Body of pancreas (tissue), 4 donors: ENCODE measurements around the gene WWTR1. TPM values are rescaled to one million over a fixed set of nuclear protein-coding genes. Genes with fewer than 3 reads are reported as not detected.

Experiments
- ATAC-seq: fragments of 150-250 bp; one replicate; pipeline ENCODE4 v1.9.1; 2016
- DNase-seq, 4 donors: peaks; one replicate each; pipeline ENCODE4 v3.0.0-alpha.2; 2019
- H3K27ac ChIP-seq, 4 donors: fragments of 200-600 bp; sonication (generic); 1 replicate in 3 of 4; 2 replicates in 1 of 4; pipeline versions ENCODE4 v1.5.1 to v1.6.1; 2016 to 2019; ENCODE audit warnings: mild to moderate bottlenecking in 1 of 4, mixed read lengths in 1 of 4, moderate library complexity in 1 of 4
- H3K27me3 ChIP-seq, 2 donors: fragments of 200-600 bp; sonication (generic); one replicate each; pipeline ENCODE4 v1.6.0; 2016; ENCODE audit warnings: mild to moderate bottlenecking in 1 of 2
- H3K36me3 ChIP-seq, 2 donors: fragments of 200-600 bp; sonication (generic); replicated peaks in 1 of 2; 2 replicates each; pipeline ENCODE4 v1.5.1; 2016; ENCODE audit warnings: low read depth in 2 of 2; ENCODE audit not compliant: insufficient read depth in 1 of 2
- H3K4me1 ChIP-seq: fragments of 200-600 bp; sonication (generic); one replicate; pipeline ENCODE4 v1.6.0; 2016
- H3K4me3 ChIP-seq, 2 donors: fragments of 200-600 bp; sonication (generic); 1 replicate in 1 of 2; 2 replicates in 1 of 2; pipeline ENCODE4 v1.5.1; 2016 to 2019
- H3K9me3 ChIP-seq, 3 donors: fragments of 200-600 bp; sonication (generic); 1 replicate in 2 of 3; 2 replicates in 1 of 3; pipeline ENCODE4 v1.5.1; 2016
- POLR2A ChIP-seq, 3 donors: fragments of 450-650 bp; IDR thresholded peaks; one replicate each; pipeline ENCODE4 v1.6.1; 2016; ENCODE audit warnings: antibody characterized with exemption in 3 of 3, mild to moderate bottlenecking in 2 of 3
- WGBS, 2 donors: methylation state at CpG; one replicate each; pipeline ENCODE4 v1.1.5; 2017; 5-methylcytosine and 5-hydroxymethylcytosine counted together
- intact Hi-C: fragments of 100-400 bp; cut with DNase I; formaldehyde crosslinking; loops from one replicate; pipeline ENCODE4 v1.15.1; 2023
- total RNA-seq, 2 donors: library from RNA; depleted of rRNA; stranded (reverse); fragments of >200 nt; gene quantifications; one replicate each; pipeline ENCODE4 v1.1.0, GENCODE V29; 2016
- TF ChIP-seq, protein P1 (sequence below), 7 experiments: fragments of 450-650 bp in 4 of 7; fragments of 200-600 bp in 3 of 7; sonication (generic) in 3 of 7; IDR thresholded peaks; one replicate each; pipeline ENCODE4 v1.5.1; 2016 to 2019; ENCODE audit warnings: antibody characterized with exemption in 7 of 7

The WWTR1 gene
- total RNA-seq, 2 donors from 2014 or later = 46.2 to 64.3 TPM

DNA sequence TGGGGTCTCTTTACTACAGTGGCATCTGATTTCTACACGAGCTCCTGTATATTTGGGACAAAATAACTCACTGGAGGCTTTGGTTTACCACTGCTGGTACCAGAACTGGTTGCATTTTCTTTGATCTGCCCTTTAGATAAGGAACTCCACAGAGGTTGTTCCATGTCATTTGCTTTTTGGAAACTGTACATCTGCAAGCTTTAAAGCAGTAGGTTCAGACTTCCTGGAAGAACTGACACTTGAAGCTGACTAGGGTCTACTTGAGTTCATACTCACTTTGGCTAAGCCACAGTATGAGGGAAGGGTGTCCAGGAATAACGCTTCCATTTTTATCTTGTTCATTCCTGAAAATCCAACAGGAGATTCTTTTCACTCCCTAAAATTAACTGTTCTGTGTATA lies 86.4 kb downstream of the WWTR1 start:
- Histone ChIP-seq H3K27me3 (no peaks in the 10 kb centered on the region), H3K4me1 (peaks cover 13% of the 10 kb centered on the region), H3K36me3 (no peaks in the 10 kb centered on the region), H3K27ac (no peak overlapping the region), H3K4me3 (no peak overlapping the region), H3K9me3 (no peaks in the 10 kb centered on the region)
- intact Hi-C loops = no loop called here
- no peak for ATAC-seq
- WGBS, 2 donors = 74 to 77% methylated on average over 2 of the region's 2 CpGs
- no peak for DNase-seq
- TF ChIP-seq POLR2A (IDR thresholded peaks at IDR 0.05) = no peak
- TF ChIP-seq, protein P1, sequence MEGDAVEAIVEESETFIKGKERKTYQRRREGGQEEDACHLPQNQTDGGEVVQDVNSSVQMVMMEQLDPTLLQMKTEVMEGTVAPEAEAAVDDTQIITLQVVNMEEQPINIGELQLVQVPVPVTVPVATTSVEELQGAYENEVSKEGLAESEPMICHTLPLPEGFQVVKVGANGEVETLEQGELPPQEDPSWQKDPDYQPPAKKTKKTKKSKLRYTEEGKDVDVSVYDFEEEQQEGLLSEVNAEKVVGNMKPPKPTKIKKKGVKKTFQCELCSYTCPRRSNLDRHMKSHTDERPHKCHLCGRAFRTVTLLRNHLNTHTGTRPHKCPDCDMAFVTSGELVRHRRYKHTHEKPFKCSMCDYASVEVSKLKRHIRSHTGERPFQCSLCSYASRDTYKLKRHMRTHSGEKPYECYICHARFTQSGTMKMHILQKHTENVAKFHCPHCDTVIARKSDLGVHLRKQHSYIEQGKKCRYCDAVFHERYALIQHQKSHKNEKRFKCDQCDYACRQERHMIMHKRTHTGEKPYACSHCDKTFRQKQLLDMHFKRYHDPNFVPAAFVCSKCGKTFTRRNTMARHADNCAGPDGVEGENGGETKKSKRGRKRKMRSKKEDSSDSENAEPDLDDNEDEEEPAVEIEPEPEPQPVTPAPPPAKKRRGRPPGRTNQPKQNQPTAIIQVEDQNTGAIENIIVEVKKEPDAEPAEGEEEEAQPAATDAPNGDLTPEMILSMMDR (IDR thresholded peaks at IDR 0.05) = no peak

DNA sequence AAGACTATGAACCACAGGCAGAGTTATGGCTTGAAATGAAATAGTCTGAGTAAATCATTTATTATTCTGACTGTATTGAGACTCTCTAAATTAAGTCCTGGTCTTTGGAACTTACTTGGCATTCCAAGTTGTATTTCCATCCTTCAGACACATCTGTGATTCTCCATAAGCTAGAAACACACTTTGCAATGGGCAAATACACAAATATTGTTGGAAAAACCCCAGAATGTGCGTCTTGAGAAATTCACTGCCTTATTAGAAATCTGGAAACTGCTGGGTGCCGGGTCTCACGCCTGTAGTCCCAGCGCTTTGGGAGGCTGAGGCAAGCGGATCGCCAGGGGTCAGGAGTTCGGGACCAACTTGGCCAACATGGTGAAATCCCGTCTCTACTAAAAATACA lies 87.8 kb downstream of the WWTR1 start:
- WGBS, 2 donors = 85 to 94% methylated on average over 8 of the region's 8 CpGs
- H3K36me3 ChIP-seq = no peaks in the 10 kb centered on the region
- intact Hi-C loops = no loop called here
- no peaks in the 10 kb centered on the region for H3K9me3 ChIP-seq
- no peak overlapping the region for H3K4me3 ChIP-seq
- TF ChIP-seq, protein P1 (IDR thresholded peaks at IDR 0.05) = no peak
- no peak for TF ChIP-seq POLR2A (IDR thresholded peaks at IDR 0.05)
- DNase-seq (no peak), ATAC-seq (no peak)
- H3K27me3 ChIP-seq = no peaks in the 10 kb centered on the region
- no peak overlapping the region for H3K27ac ChIP-seq
- peaks cover 2% of the 10 kb centered on the region for H3K4me1 ChIP-seq

DNA sequence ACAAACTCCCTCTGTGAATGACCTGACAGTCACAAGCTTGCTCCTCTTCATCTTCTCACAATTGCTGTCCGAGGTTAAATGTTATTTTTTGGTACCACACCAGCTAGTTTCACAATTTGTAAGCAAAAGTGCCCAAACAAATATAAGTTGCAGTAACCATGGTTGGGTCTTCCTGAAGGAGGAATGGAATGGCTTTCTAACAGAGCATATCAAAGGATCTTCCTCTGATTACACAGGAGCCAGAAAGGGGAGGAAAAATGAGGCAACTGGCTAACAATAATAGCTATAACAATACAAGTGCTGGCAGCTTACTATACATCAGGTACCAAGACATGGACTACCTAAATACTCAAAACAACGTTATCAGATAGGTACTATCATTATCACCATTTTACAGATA lies 90.4 kb downstream of the WWTR1 start:
- no peak for ATAC-seq
- TF ChIP-seq, protein P1 (IDR thresholded peaks at IDR 0.05) = no peak
- no peak for TF ChIP-seq POLR2A (IDR thresholded peaks at IDR 0.05)
- H3K27me3 ChIP-seq = no peaks in the 10 kb centered on the region
- no peak overlapping the region for H3K4me3 ChIP-seq
- intact Hi-C loops = no loop called here
- no peaks in the 10 kb centered on the region for H3K9me3 ChIP-seq
- H3K4me1 ChIP-seq = no peaks in the 10 kb centered on the region
- H3K27ac ChIP-seq = no peak overlapping the region
- DNase-seq = no peak
- 43 to 60% methylated on average over 2 of the region's 2 CpGs for WGBS, 2 donors
- no peaks in the 10 kb centered on the region for H3K36me3 ChIP-seq

GRCh38 chr3:149566292-149566975 lies 91.4 kb downstream of the WWTR1 start:
- ATAC-seq (no peak), DNase-seq (no peak)
- no peaks in the 10 kb centered on the region for H3K36me3 ChIP-seq
- H3K4me3 ChIP-seq = no peak overlapping the region
- no peaks in the 10 kb centered on the region for H3K9me3 ChIP-seq
- 76% methylated on average over 6 of the region's 6 CpGs for WGBS, 2 donors
- no peaks in the 10 kb centered on the region for H3K27me3 ChIP-seq
- H3K4me1 ChIP-seq = no peaks in the 10 kb centered on the region
- no peak for TF ChIP-seq POLR2A (IDR thresholded peaks at IDR 0.05)
- TF ChIP-seq, protein P1 (IDR thresholded peaks at IDR 0.05) = no peak
- H3K27ac ChIP-seq = peak overlapping the region in 1 of 4 donors; percentile 5
- intact Hi-C loops = no loop called here

DNA sequence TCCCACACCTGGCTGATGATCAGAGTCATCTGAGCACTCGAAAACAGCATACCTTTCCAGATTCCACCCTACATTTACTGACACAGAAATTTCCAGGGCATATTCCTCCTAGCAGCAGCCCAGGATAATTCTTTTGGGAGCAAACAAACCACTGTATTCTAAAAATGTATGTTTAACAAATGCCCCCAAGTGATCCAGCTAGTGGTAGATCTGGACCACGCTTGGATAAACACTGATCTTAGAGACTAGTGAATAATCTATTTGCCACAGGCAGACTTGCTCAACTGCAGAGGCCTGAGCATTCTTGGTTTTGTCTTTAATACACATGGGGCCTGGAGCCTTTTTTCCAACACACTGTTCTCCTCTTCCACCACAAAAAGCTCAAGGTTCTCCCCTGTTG lies 93.7 kb downstream of the WWTR1 start:
- intact Hi-C loops = no loop called here
- TF ChIP-seq POLR2A (IDR thresholded peaks at IDR 0.05) = no peak
- TF ChIP-seq, protein P1 (IDR thresholded peaks at IDR 0.05) = no peak
- Histone ChIP-seq H3K27ac (no peak overlapping the region), H3K27me3 (no peaks in the 10 kb centered on the region), H3K9me3 (no peaks in the 10 kb centered on the region), H3K4me3 (no peak overlapping the region), H3K36me3 (no peaks in the 10 kb centered on the region), H3K4me1 (peaks cover 8% of the 10 kb centered on the region)
- DNase-seq = no peak
- WGBS, 2 donors = 94 to 97% methylated on average over 2 of the region's 2 CpGs
- ATAC-seq = no peak
